ENCODE results near the gene KLC1. TPM values are rescaled to one million over a fixed set of nuclear protein-coding genes. Genes with fewer than 3 reads are reported as not detected.

KLC1 gene
- polyA plus RNA-seq, 2 of the 4 experiments (the other 2 are of a cell fraction) = 81.8 to 150 TPM

- TF ChIP-seq USF2 (IDR thresholded peaks at IDR 0.05) (no peak), FOXS1 (CRISPR knock-in tag; IDR thresholded peaks at IDR 0.05) (no peak), KDM1A (IDR thresholded peaks at IDR 0.05; ENCODE audit: low read depth) (no peak)
These were observed 12.2 kb downstream of the KLC1 start (continued) for GRCh38 chr14:103641161-103641560.

GRCh38 chr14:103646189-103646588, 17.2 kb downstream of the KLC1 start:
- no peak overlapping the region for H3K4me3 ChIP-seq
- CTCF ChIA-PET = interaction anchor here (0.7 to 1.4 kb wide), 2 partner anchors 11 to 54 kb away, joined by 3 read pairs; no protein-coding TSS in a partner anchor
- no peaks in the 10 kb centered on the region for H3K9me3 ChIP-seq
- POLR2A ChIA-PET = no interaction called here
- no peak overlapping the region for H3K27ac ChIP-seq
- no peak overlapping the region for H3K4me2 ChIP-seq
- ATAC-seq (no peak), FAIRE-seq (no peak), DNase-seq (ENCODE audit: low read depth in 1 of 2, low spot score in 1 of 2) (no peak)
- 85% methylated on average over 3 of the region's 3 CpGs for WGBS (ENCODE audit: missing lambda C conversion rate)
- H3K4me1 ChIP-seq = peaks cover 3% of the 10 kb centered on the region; the same call in 1 of the 3 replicates
- TF ChIP-seq ZC3H11A (IDR thresholded peaks at IDR 0.05) (no peak), NFE2L2 (conservative IDR thresholded peaks at IDR 0.05; ENCODE audit: low read length) (no peak), RCOR1 (IDR thresholded peaks at IDR 0.05; ENCODE audit: low read depth, low read length) (no peak), NR3C1 (IDR thresholded peaks at IDR 0.05) (no peak)

- no peak overlapping the region for H3K4me2 ChIP-seq
- no peak overlapping the region for H3K27ac ChIP-seq
These were observed 20.0 kb downstream of the KLC1 start for GRCh38 chr14:103649001-103649400.

GRCh38 chr14:103650213-103650612, 21.2 kb downstream of the KLC1 start:
- Histone ChIP-seq H3K4me1 (peaks cover 10% of the 10 kb centered on the region; the same call in 1 of the 3 replicates), H3K9me3 (no peaks in the 10 kb centered on the region), H3K4me3 (no peak overlapping the region), H3K27ac (no peak overlapping the region), H3K4me2 (no peak overlapping the region)
- no peak for TF ChIP-seq HMGXB4 (CRISPR knock-in tag; IDR thresholded peaks at IDR 0.05; ENCODE audit: borderline replicate concordance)
- TF ChIP-seq NPAS2 (CRISPR knock-in tag; IDR thresholded peaks at IDR 0.05; ENCODE audit: borderline replicate concordance) = no peak
- no peak for TF ChIP-seq RCOR1 (IDR thresholded peaks at IDR 0.05; ENCODE audit: low read depth, low read length)
- TF ChIP-seq KDM1A (IDR thresholded peaks at IDR 0.05; ENCODE audit: low read depth) = no peak
- no peak for TF ChIP-seq JUNB (IDR thresholded peaks at IDR 0.05)
- no peak for TF ChIP-seq NR3C1 (IDR thresholded peaks at IDR 0.05)
- TF ChIP-seq RARB (CRISPR knock-in tag; IDR thresholded peaks at IDR 0.05) = no peak
- TF ChIP-seq ELK1 (IDR thresholded peaks at IDR 0.05; ENCODE audit: low read depth, low read length) = no peak
- TF ChIP-seq E2F6 (IDR thresholded peaks at IDR 0.05; ENCODE audit: borderline replicate concordance, low read depth) = no peak
- DNase-seq (ENCODE audit: low read depth in 1 of 2, low spot score in 1 of 2) = no peak
- ChIA-PET CTCF (interaction anchor here (0.6 to 2.4 kb wide), 3 partner anchors 10 to 272 kb away, joined by 3 to 8 read pairs (median 3); no protein-coding TSS in a partner anchor), POLR2A (interaction anchor here (0.6 kb wide), 1 partner anchor 26 kb away, joined by 3 read pairs; no protein-coding TSS in a partner anchor)
- 87% methylated on average over 4 of the region's 4 CpGs for WGBS (ENCODE audit: missing lambda C conversion rate)
- FAIRE-seq = no peak
- ATAC-seq = no peak

More at GRCh38 chr14:103649001-103649400, 20.0 kb downstream of the KLC1 start:
- DNase-seq (ENCODE audit: low read depth in 1 of 2, low spot score in 1 of 2) (no peak), FAIRE-seq (no peak), ATAC-seq (no peak)
- ChIA-PET POLR2A (no interaction called here), CTCF (interaction anchor here (0.6 to 1.3 kb wide), 2 partner anchors 31 to 163 kb away, joined by 3 to 4 read pairs; no protein-coding TSS in a partner anchor)
- TF ChIP-seq MAZ (IDR thresholded peaks at IDR 0.05; ENCODE audit: borderline replicate concordance, low read depth, low read length) (no peak), HMGXB4 (CRISPR knock-in tag; IDR thresholded peaks at IDR 0.05; ENCODE audit: borderline replicate concordance) (no peak), KDM5A (IDR thresholded peaks at IDR 0.05) (no peak), RNF2 (IDR thresholded peaks at IDR 0.05; ENCODE audit: borderline replicate concordance, low read depth) (no peak), CBX2 (IDR thresholded peaks at IDR 0.05; ENCODE audit: borderline replicate concordance, low read depth) (no peak), TFCP2L1 (CRISPR knock-in tag; IDR thresholded peaks at IDR 0.05) (no peak), JUNB (IDR thresholded peaks at IDR 0.05) (no peak), BCL3 (IDR thresholded peaks at IDR 0.05) (no peak), HOXB5 (CRISPR knock-in tag; IDR thresholded peaks at IDR 0.05) (no peak), RAD21 (conservative IDR thresholded peaks at IDR 0.05 in 1 of 2, IDR thresholded peaks at IDR 0.05 in 1 of 2) (no peak), EHF (CRISPR knock-in tag; IDR thresholded peaks at IDR 0.05) (no peak), BHLHE40 (IDR thresholded peaks at IDR 0.05; ENCODE audit: low read depth, low read length) (no peak)
- WGBS (ENCODE audit: missing lambda C conversion rate) = 100% methylated on average over 3 of the region's 3 CpGs
- Histone ChIP-seq H3K9me3 (no peaks in the 10 kb centered on the region), H3K4me3 (no peak overlapping the region), H3K4me1 (peaks cover 10% of the 10 kb centered on the region; the same call in 1 of the 3 replicates)

All from A549 (cell line).